Body of pancreas (tissue), 4 donors: ENCODE data around the gene ARID1B.

Source experiments
- CTCF ChIP-seq, 7 experiments: fragments of 450-650 bp in 4 of 7; fragments of 200-600 bp in 3 of 7; sonication (generic) in 3 of 7; IDR thresholded peaks; one replicate each; pipeline ENCODE4 v1.5.1; 2016 to 2019; ENCODE audit warnings: antibody characterized with exemption in 7 of 7
- POLR2A ChIP-seq, 3 donors: fragments of 450-650 bp; IDR thresholded peaks; one replicate each; pipeline ENCODE4 v1.6.1; 2016; ENCODE audit warnings: antibody characterized with exemption in 3 of 3, mild to moderate bottlenecking in 2 of 3

- TF ChIP-seq CTCF (IDR thresholded peaks at IDR 0.05) (no peak), POLR2A (IDR thresholded peaks at IDR 0.05) (no peak)
These were observed 73.2 kb downstream of the ARID1B start for GRCh38 chr6:156850353-156850752.
